SK-N-SH treated with all-trans-retinoic acid at 6 μM for 48 hours (cell line): ENCODE results near the gene BRD7.

Experiments used
- ARNTL ChIP-seq: fragments of 450-650 bp; formaldehyde crosslinking; IDR thresholded peaks from 2 replicates; pipeline ENCODE4 v1.5.0; 2020; ENCODE audit warnings: low read depth, mild to moderate bottlenecking, moderate library complexity, borderline replicate concordance
- ESRRG ChIP-seq: fragments of 250-450 bp; sonication (Bioruptor Pico); IDR thresholded peaks from 2 replicates; pipeline ENCODE4 v1.6.1; 2021; ENCODE audit warnings: mild to moderate bottlenecking
- GLIS3 ChIP-seq: fragments of 250-450 bp; sonication (Bioruptor Pico); IDR thresholded peaks from 2 replicates; pipeline ENCODE4 v1.5.0; 2020; ENCODE audit warnings: mild to moderate bottlenecking, moderate library complexity
- OSR1 ChIP-seq: fragments of 250-450 bp; sonication (Bioruptor Pico); IDR thresholded peaks from 2 replicates; pipeline ENCODE4 v1.8.0; 2022; ENCODE audit warnings: moderate library complexity, mild to moderate bottlenecking, inconsistent platforms
- ZFP3 ChIP-seq: fragments of 250-450 bp; sonication (Bioruptor Pico); IDR thresholded peaks from 2 replicates; pipeline ENCODE4 v1.5.0; 2020; ENCODE audit warnings: mild to moderate bottlenecking, moderate library complexity
- ZNF70 ChIP-seq: fragments of 450-650 bp; formaldehyde crosslinking; IDR thresholded peaks from 2 replicates; pipeline ENCODE4 v1.5.0; 2020; ENCODE audit warnings: mild to moderate bottlenecking, moderate library complexity
- TF ChIP-seq, protein P1 (sequence below): fragments of 250-450 bp; sonication (Bioruptor Pico); IDR thresholded peaks from 2 replicates; pipeline ENCODE4 v1.5.1; 2021; ENCODE audit warnings: mild to moderate bottlenecking, moderate library complexity

DNA sequence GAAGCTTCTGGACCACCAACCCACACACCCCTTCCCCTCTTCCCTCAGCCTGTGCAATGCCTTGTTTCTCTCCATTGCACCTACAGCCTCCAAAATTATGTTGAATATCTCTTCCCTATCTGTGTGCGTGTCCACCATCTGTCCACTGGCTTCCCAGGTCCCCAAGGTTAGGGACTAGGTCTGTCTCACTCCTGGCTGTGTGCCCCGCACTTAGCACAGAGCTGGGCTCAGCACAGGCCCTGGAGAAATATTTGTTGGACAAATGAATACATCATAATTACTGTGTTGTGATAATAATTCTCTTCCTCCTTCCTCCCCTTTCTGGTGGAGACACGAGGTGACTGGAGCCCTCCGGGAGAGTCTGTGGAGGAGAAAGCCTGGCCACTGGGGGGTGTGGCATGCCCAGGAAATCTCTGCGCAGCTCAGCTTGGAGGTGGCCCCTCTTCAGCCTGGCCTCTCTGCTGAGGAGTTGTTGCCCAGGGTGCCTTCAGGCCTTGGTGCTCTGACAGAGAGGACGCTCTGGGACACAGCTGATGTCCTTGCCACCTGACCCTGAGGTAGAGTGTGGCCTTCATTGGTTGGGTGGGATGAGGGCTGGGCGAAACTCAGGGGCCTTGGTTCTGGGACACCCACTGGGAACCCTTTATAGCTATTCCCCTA is 3.3 kb upstream of the BRD7 start:
- TF ChIP-seq, protein P1, sequence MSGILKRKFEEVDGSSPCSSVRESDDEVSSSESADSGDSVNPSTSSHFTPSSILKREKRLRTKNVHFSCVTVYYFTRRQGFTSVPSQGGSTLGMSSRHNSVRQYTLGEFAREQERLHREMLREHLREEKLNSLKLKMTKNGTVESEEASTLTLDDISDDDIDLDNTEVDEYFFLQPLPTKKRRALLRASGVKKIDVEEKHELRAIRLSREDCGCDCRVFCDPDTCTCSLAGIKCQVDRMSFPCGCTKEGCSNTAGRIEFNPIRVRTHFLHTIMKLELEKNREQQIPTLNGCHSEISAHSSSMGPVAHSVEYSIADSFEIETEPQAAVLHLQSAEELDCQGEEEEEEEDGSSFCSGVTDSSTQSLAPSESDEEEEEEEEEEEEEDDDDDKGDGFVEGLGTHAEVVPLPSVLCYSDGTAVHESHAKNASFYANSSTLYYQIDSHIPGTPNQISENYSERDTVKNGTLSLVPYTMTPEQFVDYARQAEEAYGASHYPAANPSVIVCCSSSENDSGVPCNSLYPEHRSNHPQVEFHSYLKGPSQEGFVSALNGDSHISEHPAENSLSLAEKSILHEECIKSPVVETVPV (CRISPR knock-in tag), result no peak
- TF ChIP-seq ZFP3 (CRISPR knock-in tag) (no peak), ARNTL (CRISPR knock-in tag) (no peak), OSR1 (CRISPR knock-in tag) (no peak), ESRRG (CRISPR knock-in tag) (no peak), ZNF70 (CRISPR knock-in tag) (no peak), GLIS3 (CRISPR knock-in tag) (no peak)
